Inflammatory macrophage (primary cell): ENCODE data around the gene B3GALT5.

ENCODE experiments used
- DNase-seq, 2 donors: peaks; one replicate each; pipeline ENCODE4 v3.0.0-alpha.2; 2020 to 2022

B3GALT5 gene

GRCh38 chr21:39648879-39649278 is 36.1 kb downstream of the B3GALT5 start:
- no peak for DNase-seq

GRCh38 chr21:39649526-39649925 is 36.8 kb downstream of the B3GALT5 start:
- DNase-seq: no peak

GRCh38 chr21:39650306-39650705 is 37.6 kb downstream of the B3GALT5 start:
- DNase-seq: no peak

GRCh38 chr21:39650801-39651200 is 38.1 kb downstream of the B3GALT5 start:
- DNase-seq: no peak

GRCh38 chr21:39651206-39651605 is 38.5 kb downstream of the B3GALT5 start:
- DNase-seq: no peak

GRCh38 chr21:39654951-39655350 is 42.2 kb downstream of the B3GALT5 start:
- no peak for DNase-seq

GRCh38 chr21:39655589-39655988 is 42.8 kb downstream of the B3GALT5 start:
- DNase-seq: no peak

GRCh38 chr21:39656209-39656608 is 43.5 kb downstream of the B3GALT5 start:
- DNase-seq: no peak

- no peak for DNase-seq
These were observed 44.5 kb downstream of the B3GALT5 start for GRCh38 chr21:39657091-39657689.

GRCh38 chr21:39658066-39658465 is 45.3 kb downstream of the B3GALT5 start:
- DNase-seq: no peak

- DNase-seq: no peak
These were observed 46.5 kb downstream of the B3GALT5 start for GRCh38 chr21:39659070-39659815.

GRCh38 chr21:39660191-39660980 is 47.6 kb downstream of the B3GALT5 start:
- no peak for DNase-seq

- DNase-seq: no peak
These were observed 48.4 kb downstream of the B3GALT5 start for GRCh38 chr21:39661121-39661520.

- no peak for DNase-seq
These were observed 49.0 kb downstream of the B3GALT5 start for GRCh38 chr21:39661740-39662139.

- no peak for DNase-seq
These were observed 49.7 kb downstream of the B3GALT5 start for GRCh38 chr21:39662411-39662953.

- DNase-seq: no peak
These were observed 50.3 kb downstream of the B3GALT5 start for GRCh38 chr21:39663066-39663465.

GRCh38 chr21:39663742-39664492 is 51.2 kb downstream of the B3GALT5 start:
- no peak for DNase-seq

GRCh38 chr21:39664586-39664985 is 51.8 kb downstream of the B3GALT5 start:
- DNase-seq: no peak

- DNase-seq: no peak
These were observed 53.3 kb downstream of the B3GALT5 start for GRCh38 chr21:39666026-39666425.

GRCh38 chr21:39666681-39667315 is 54.1 kb downstream of the B3GALT5 start:
- no peak for DNase-seq

- DNase-seq: no peak
These were observed 54.7 kb downstream of the B3GALT5 start for GRCh38 chr21:39667353-39667891.

GRCh38 chr21:39668369-39668768 is 55.6 kb downstream of the B3GALT5 start:
- no peak for DNase-seq
